Raji (cell line): ENCODE data around the gene COLEC11.

Experiments used
- POLR2A ChIP-seq: IDR thresholded peaks from 2 replicates; pipeline ENCODE4 v1.6.1; 2011; ENCODE audit warnings: low read depth, low read length, control low read depth; ENCODE audit not compliant: insufficient read depth

The COLEC11 gene

GRCh38 chr2:3611589-3611988, 16.7 kb downstream of the COLEC11 start:
- no peak for TF ChIP-seq POLR2A

DNA sequence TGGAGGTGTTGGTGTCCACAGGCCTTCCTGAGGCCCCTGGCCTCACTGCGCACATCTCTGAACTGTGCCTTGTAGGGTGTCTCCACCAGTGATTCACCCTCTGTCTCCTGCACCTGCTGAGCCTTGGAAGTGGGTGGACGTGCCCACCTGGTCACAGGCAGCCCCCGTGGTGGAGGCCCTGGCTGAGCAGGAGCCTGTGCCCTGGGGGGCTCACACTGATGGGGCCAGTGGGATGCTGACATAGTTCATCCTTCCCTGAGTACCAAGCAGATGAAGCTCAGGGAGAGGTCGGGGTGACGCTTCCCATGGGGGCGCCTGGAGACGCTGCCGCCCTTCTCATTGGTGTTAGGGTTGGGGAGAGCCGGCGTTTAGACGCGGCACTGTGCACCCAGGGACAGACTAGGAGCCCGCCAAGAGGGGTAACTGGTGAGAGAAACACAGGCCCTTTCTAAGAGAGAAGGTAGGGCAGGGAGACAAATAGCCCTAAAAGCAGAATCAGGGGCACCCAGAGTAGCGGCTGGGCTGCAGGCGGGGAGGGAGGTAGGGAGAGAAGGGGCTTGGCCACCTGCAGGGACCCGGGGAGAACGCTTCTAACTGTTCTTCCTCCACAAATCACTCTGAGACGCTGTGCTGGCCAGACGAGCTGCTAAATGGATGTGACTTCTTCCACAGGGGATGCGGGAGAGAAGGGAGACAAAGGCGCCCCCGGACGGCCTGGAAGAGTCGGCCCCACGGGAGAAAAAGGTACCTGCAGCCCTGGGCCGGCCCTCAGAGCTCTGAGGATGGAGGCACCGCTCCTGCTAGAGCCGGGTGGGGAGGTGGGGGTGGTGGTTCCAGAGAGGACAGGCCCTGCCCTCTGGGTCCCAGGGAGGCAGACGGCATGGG, 18.0 kb downstream of the COLEC11 start:
- no peak for TF ChIP-seq POLR2A

DNA sequence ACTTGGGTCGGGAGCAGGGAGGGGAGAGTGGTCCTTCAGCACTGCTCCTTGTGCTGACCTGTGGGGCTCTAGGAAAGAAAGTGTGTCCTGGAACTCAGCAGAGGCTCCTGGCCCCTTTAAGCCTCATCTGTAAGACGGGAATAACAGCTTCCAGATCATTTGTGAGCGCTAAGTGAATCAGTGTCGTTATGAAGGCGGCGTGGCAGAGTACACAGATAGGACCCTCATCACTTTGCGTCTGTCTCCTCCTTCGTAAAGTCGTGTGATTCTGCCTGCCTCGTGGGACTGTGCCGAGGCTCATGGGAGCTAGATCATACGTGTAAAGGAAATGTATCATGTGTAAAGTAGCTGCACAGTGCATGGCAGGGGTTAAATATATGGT, 18.6 kb downstream of the COLEC11 start:
- TF ChIP-seq POLR2A: no peak

- TF ChIP-seq POLR2A: no peak
Measured at GRCh38 chr2:3617198-3617890, 22.4 kb downstream of the COLEC11 start.

DNA sequence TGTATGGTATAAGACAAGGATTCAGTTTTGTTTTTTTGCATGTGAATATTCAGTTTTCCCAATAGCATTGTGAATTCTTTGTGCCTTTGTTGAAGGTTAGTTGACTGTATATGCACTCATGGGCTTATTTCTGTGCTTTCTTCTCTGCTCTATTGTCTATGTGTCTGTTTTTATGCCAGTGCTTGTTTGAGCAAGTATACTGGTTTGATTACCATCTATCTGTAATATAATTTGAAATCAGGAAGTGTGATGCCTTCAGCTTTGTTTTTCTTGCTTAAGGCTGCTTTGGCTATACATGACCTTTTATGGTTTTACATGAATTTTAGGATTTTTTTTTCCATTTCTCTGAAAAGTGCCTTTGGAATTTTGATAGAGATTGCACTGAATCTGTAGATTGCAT, 23.5 kb downstream of the COLEC11 start:
- no peak for TF ChIP-seq POLR2A

- TF ChIP-seq POLR2A: no peak
Measured at GRCh38 chr2:3619033-3619432, 24.1 kb downstream of the COLEC11 start.

GRCh38 chr2:3620834-3621233, 25.9 kb downstream of the COLEC11 start:
- TF ChIP-seq POLR2A: no peak

GRCh38 chr2:3622967-3623366, 28.1 kb downstream of the COLEC11 start:
- TF ChIP-seq POLR2A: no peak

- no peak for TF ChIP-seq POLR2A
Measured at GRCh38 chr2:3624059-3624794, 29.3 kb downstream of the COLEC11 start.

DNA sequence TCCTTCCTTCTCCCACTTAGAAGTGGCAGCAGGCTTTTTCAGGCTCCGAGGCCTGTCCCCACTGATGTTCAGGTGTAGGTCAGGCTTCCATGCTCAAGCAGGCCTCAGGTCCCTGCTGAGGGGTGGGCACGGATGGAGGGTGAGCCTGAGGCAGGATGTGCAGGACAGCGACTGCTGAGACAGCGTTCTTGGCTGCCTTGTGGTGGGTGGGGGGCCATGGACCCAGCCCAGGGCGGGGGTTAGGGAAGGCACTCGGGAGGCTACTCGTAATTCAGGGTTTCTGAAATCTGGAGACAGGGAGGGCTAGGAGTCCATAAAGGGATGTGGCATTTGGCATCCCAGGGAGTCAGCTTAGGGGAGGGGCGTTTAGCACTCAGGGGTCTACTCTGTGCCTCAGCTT, 30.3 kb downstream of the COLEC11 start:
- no peak for TF ChIP-seq POLR2A

DNA sequence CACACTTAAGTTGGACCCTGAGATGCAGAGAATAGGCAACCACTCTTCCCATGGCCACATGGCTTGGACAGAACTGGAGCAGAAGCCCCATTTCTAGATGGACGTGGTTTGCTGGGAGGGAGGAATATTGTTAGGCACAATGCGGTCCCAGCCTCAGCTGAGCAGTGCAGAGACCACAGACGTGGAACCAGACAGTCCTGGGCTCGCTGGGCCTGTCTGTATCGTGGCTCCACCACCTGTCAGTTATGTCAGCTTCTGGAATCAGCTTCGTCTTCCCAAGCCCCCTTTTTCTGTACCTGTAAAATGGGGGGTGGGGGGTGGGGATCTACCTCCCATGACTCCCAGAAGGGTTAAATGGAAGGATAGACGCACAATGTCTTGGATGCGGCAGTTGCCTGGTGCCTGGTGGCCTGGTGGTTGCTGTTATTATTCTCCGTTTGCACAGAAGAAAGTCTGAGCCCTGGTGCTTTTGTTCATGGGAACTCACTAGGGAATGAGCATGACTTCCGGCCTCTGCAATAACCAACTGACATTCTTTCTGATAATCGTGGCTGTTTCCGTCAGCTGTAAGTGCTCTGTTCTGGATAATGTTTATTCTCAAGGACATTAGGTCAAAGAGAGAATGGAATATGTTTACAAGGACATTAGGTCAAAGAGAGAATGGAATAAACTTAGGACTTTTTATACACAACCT, 31.4 kb downstream of the COLEC11 start:
- no peak for TF ChIP-seq POLR2A

DNA sequence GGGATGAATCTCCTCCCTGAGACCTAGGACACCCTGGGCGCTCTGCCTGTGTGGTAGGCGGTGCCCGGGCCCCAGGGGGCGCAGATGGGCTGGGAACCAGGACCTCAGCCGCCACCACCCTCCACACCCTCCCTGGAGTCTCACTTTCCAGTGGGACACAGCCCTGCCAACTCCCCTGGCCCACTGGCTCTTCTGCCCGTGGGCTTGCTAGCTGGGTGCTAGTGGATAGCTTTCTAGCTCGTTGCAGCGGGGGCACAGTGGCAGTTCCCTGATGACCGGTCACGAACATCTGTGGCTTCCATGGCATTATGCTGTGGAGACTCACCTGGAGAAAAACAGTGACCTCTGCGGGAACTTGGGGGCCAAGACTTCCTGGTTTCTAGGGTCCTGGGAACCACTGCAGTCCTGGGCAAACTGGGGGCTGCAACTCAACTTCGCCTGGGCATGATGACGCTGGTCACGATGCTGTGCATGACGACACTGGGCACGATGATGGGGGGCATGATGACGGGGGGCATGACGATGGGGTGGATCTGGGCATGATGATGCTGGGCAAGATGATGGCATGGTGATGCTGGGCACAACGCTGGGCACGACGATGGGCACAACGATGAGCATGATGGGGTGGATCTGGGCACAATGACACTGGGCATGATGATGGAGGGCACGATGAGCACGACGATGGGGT, 32.0 kb downstream of the COLEC11 start:
- no peak for TF ChIP-seq POLR2A

- TF ChIP-seq POLR2A: no peak
Measured at GRCh38 chr2:3627500-3628100, 32.7 kb downstream of the COLEC11 start.

GRCh38 chr2:3628241-3628679, 33.3 kb downstream of the COLEC11 start:
- no peak for TF ChIP-seq POLR2A
